WTC11 (cell line): ENCODE data around the gene RAD9B. TPM values are rescaled to one million over a fixed set of nuclear protein-coding genes. Genes with fewer than 3 reads are reported as not detected.

Source experiments
- IRF2 ChIP-seq: sonication (generic); formaldehyde crosslinking; IDR thresholded peaks from 2 replicates; pipeline ENCODE4 v1.8.0; 2022; ENCODE audit warnings: low read depth, missing genetic modification reagents, borderline replicate concordance
- MXD4 ChIP-seq: fragments of 250-450 bp; sonication (Bioruptor Pico); IDR thresholded peaks from 2 replicates; pipeline ENCODE4 v1.8.0; 2021; ENCODE audit warnings: mild to moderate bottlenecking, moderate library complexity, borderline replicate concordance
- NFE2L1 ChIP-seq: sonication (generic); formaldehyde crosslinking; IDR thresholded peaks from 2 replicates; pipeline ENCODE4 v1.8.1; 2023; ENCODE audit warnings: missing genetic modification reagents
- NFYB ChIP-seq: sonication (generic); formaldehyde crosslinking; conservative IDR thresholded peaks from 2 replicates; pipeline ENCODE4 v1.8.0; 2022; ENCODE audit warnings: low read depth, missing genetic modification reagents
- NR3C1 ChIP-seq: sonication (generic); formaldehyde crosslinking; conservative IDR thresholded peaks from 2 replicates; pipeline ENCODE4 v1.8.1; 2023; ENCODE audit warnings: low read depth, mild to moderate bottlenecking, missing genetic modification reagents
- PRRX2 ChIP-seq: fragments of 250-450 bp; sonication (Bioruptor Pico); IDR thresholded peaks from 2 replicates; pipeline ENCODE4 v1.8.0; 2021; ENCODE audit warnings: mild to moderate bottlenecking
- SP1 ChIP-seq: sonication (generic); formaldehyde crosslinking; conservative IDR thresholded peaks from 2 replicates; pipeline ENCODE4 v1.8.1; 2022; ENCODE audit warnings: missing genetic modification reagents
- TEAD1 ChIP-seq: sonication (generic); formaldehyde crosslinking; IDR thresholded peaks from 2 replicates; pipeline ENCODE4 v1.8.0; 2022; ENCODE audit warnings: mild to moderate bottlenecking, missing genetic modification reagents
- TP53 ChIP-seq: sonication (generic); formaldehyde crosslinking; IDR thresholded peaks from 2 replicates; pipeline ENCODE4 v1.8.1; 2023; ENCODE audit warnings: mild to moderate bottlenecking, missing genetic modification reagents
- ZBTB21 ChIP-seq: sonication (generic); formaldehyde crosslinking; IDR thresholded peaks from 2 replicates; pipeline ENCODE4 v1.8.1; 2023; ENCODE audit warnings: mild to moderate bottlenecking, missing genetic modification reagents, borderline replicate concordance
- ZNF671 ChIP-seq: fragments of 250-450 bp; sonication (Bioruptor Pico); IDR thresholded peaks from 2 replicates; pipeline ENCODE4 v1.8.0; 2021; ENCODE audit warnings: mild to moderate bottlenecking
- total RNA-seq: library from RNA; stranded (reverse); gene quantifications from 3 replicates; pipeline ENCODE4 v1.2.3, GENCODE V29; 2021
- TF ChIP-seq, protein P1 (sequence below): fragments of 250-450 bp; sonication (Bioruptor Pico); conservative IDR thresholded peaks from 2 replicates; pipeline ENCODE4 v1.9.0; 2021; ENCODE audit warnings: mild to moderate bottlenecking
- TF ChIP-seq, protein P2 (sequence below): sonication (generic); formaldehyde crosslinking; IDR thresholded peaks from 2 replicates; pipeline ENCODE4 v1.8.0; 2022; ENCODE audit warnings: missing genetic modification reagents
- TF ChIP-seq, protein P3 (sequence below): sonication (generic); formaldehyde crosslinking; IDR thresholded peaks from 2 replicates; pipeline ENCODE4 v1.8.1; 2022; ENCODE audit warnings: missing genetic modification reagents, borderline replicate concordance
- TF ChIP-seq, protein P4 (sequence below): sonication (generic); formaldehyde crosslinking; IDR thresholded peaks from 2 replicates; pipeline ENCODE4 v1.8.1; 2022; ENCODE audit warnings: mild to moderate bottlenecking, missing genetic modification reagents, moderate library complexity, borderline replicate concordance
- TF ChIP-seq, protein P5 (sequence below): fragments of 250-450 bp; sonication (Bioruptor Pico); IDR thresholded peaks from 2 replicates; pipeline ENCODE4 v1.9.0; 2021; ENCODE audit warnings: mild to moderate bottlenecking, borderline replicate concordance
- TF ChIP-seq, protein P6 (sequence below): sonication (generic); formaldehyde crosslinking; IDR thresholded peaks from 2 replicates; pipeline ENCODE4 v1.8.0; 2022; ENCODE audit warnings: mild to moderate bottlenecking, missing genetic modification reagents
- TF ChIP-seq, protein P7 (sequence below): sonication (generic); formaldehyde crosslinking; IDR thresholded peaks from 2 replicates; pipeline ENCODE4 v1.8.1; 2023; ENCODE audit warnings: mild to moderate bottlenecking, moderate library complexity, missing genetic modification reagents
- TF ChIP-seq, protein P8 (sequence below): sonication (generic); formaldehyde crosslinking; IDR thresholded peaks from 2 replicates; pipeline ENCODE4 v1.8.0; 2022; ENCODE audit warnings: mild to moderate bottlenecking, missing genetic modification reagents

Gene RAD9B
- total RNA-seq, 1 experiment from 2014 or later: 0.09 TPM

DNA sequence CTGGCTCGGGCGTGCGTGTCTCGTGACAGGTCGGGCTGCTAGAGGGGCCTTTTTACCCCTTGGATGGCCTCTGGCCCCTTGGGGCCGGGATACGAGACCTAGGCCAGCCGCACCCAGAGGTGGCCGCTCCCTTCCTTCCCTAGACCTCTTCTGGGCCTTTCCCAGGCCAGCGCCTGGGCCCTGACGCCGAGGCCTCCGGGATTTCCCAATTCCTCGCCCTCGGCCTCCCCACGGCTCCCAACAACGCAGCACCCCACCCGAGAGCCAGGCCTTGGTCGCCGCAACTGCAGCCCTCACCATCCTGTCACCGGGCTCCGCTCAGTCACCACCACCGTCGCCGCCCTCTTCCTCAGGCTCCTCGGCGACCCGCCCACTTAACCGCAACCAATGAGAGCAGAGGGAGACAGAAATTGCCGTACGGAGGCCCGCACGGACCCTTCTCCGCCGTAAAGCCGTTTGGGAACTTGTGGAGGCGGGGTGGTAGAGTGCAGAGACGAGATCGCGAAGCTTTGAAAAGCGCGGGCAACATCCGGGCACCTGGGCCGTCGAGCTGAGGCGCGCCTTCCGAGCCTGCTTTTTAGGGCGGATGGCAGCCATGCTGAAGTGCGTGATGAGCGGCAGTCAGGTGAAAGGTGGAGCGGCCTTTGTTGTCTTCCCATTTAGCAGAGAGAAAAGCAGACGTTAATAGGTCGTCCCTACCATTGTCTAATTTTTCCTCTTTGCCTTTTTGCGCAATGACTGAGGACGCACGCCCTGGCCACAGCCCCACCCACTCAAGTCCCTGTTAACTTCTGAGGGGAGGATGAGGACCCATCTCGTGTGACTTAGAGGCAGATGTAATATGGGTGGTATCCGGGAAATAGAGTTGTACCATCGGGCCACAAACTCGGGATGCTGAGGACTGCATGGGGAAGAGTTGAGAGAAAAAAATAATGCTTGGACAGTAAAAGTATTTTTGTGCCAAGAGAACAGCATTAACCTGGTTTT is at the start of gene RAD9B, which contains the start of gene VPS29 (continued):
- TF ChIP-seq, protein P1, sequence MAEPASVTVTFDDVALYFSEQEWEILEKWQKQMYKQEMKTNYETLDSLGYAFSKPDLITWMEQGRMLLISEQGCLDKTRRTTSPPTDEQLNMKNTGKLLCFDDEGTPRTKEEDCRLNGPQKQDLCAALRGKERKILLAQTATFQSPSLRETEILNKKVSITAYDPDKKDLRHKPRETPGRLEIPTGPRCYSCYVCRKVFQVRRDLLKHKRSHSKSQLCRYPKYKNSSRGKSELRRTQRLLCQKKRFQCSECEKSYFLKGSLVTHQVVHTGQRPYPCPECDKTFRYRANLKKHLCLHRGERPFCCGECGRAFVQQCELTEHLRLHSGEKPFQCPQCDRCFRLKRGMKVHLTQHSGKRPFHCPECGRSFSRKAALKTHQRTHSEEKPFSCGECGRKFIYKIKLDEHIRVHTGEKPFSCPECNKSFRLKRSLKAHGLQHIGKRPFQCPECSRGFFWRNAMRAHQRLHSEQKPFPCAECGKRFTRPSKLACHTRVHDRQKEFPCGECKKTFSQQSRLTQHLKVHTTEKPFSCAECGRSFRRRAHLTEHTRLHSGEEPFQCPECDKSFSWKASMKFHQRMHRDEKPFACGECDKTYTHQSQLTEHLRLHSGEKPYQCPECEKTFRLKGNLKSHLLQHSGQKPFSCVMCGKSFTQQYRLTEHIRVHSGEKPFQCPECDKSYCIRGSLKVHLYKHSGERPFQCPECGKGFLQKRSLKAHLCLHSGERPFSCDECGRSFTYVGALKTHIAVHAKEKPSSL (CRISPR knock-in tag): no peak
- TF ChIP-seq SP1 (CRISPR knock-in tag) (peak; percentile 99), NFE2L1 (peak; percentile 100), ZBTB21 (CRISPR knock-in tag) (peak; percentile 98), NR3C1 (CRISPR knock-in tag) (peak; percentile 95), IRF2 (CRISPR knock-in tag) (peak; percentile 93), MXD4 (CRISPR knock-in tag) (no peak), ZNF671 (CRISPR knock-in tag) (no peak), NFYB (CRISPR knock-in tag) (peak; percentile 85), PRRX2 (CRISPR knock-in tag) (no peak), TP53 (CRISPR knock-in tag) (peak; percentile 99), TEAD1 (CRISPR knock-in tag) (peak; percentile 100)
- TF ChIP-seq, protein P2, sequence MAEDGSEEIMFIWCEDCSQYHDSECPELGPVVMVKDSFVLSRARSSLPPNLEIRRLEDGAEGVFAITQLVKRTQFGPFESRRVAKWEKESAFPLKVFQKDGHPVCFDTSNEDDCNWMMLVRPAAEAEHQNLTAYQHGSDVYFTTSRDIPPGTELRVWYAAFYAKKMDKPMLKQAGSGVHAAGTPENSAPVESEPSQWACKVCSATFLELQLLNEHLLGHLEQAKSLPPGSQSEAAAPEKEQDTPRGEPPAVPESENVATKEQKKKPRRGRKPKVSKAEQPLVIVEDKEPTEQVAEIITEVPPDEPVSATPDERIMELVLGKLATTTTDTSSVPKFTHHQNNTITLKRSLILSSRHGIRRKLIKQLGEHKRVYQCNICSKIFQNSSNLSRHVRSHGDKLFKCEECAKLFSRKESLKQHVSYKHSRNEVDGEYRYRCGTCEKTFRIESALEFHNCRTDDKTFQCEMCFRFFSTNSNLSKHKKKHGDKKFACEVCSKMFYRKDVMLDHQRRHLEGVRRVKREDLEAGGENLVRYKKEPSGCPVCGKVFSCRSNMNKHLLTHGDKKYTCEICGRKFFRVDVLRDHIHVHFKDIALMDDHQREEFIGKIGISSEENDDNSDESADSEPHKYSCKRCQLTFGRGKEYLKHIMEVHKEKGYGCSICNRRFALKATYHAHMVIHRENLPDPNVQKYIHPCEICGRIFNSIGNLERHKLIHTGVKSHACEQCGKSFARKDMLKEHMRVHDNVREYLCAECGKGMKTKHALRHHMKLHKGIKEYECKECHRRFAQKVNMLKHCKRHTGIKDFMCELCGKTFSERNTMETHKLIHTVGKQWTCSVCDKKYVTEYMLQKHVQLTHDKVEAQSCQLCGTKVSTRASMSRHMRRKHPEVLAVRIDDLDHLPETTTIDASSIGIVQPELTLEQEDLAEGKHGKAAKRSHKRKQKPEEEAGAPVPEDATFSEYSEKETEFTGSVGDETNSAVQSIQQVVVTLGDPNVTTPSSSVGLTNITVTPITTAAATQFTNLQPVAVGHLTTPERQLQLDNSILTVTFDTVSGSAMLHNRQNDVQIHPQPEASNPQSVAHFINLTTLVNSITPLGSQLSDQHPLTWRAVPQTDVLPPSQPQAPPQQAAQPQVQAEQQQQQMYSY (CRISPR knock-in tag): peak; percentile 83
- TF ChIP-seq, protein P3, sequence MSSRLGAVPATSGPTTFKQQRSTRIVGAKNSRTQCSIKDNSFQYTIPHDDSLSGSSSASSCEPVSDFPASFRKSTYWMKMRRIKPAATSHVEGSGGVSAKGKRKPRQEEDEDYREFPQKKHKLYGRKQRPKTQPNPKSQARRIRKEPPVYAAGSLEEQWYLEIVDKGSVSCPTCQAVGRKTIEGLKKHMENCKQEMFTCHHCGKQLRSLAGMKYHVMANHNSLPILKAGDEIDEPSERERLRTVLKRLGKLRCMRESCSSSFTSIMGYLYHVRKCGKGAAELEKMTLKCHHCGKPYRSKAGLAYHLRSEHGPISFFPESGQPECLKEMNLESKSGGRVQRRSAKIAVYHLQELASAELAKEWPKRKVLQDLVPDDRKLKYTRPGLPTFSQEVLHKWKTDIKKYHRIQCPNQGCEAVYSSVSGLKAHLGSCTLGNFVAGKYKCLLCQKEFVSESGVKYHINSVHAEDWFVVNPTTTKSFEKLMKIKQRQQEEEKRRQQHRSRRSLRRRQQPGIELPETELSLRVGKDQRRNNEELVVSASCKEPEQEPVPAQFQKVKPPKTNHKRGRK (CRISPR knock-in tag): 0 out of 2 replicates have a peak, but pooled peaks have one; percentile 70
- TF ChIP-seq, protein P4, sequence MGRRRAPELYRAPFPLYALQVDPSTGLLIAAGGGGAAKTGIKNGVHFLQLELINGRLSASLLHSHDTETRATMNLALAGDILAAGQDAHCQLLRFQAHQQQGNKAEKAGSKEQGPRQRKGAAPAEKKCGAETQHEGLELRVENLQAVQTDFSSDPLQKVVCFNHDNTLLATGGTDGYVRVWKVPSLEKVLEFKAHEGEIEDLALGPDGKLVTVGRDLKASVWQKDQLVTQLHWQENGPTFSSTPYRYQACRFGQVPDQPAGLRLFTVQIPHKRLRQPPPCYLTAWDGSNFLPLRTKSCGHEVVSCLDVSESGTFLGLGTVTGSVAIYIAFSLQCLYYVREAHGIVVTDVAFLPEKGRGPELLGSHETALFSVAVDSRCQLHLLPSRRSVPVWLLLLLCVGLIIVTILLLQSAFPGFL (CRISPR knock-in tag): peak; percentile 99
- TF ChIP-seq, protein P5, sequence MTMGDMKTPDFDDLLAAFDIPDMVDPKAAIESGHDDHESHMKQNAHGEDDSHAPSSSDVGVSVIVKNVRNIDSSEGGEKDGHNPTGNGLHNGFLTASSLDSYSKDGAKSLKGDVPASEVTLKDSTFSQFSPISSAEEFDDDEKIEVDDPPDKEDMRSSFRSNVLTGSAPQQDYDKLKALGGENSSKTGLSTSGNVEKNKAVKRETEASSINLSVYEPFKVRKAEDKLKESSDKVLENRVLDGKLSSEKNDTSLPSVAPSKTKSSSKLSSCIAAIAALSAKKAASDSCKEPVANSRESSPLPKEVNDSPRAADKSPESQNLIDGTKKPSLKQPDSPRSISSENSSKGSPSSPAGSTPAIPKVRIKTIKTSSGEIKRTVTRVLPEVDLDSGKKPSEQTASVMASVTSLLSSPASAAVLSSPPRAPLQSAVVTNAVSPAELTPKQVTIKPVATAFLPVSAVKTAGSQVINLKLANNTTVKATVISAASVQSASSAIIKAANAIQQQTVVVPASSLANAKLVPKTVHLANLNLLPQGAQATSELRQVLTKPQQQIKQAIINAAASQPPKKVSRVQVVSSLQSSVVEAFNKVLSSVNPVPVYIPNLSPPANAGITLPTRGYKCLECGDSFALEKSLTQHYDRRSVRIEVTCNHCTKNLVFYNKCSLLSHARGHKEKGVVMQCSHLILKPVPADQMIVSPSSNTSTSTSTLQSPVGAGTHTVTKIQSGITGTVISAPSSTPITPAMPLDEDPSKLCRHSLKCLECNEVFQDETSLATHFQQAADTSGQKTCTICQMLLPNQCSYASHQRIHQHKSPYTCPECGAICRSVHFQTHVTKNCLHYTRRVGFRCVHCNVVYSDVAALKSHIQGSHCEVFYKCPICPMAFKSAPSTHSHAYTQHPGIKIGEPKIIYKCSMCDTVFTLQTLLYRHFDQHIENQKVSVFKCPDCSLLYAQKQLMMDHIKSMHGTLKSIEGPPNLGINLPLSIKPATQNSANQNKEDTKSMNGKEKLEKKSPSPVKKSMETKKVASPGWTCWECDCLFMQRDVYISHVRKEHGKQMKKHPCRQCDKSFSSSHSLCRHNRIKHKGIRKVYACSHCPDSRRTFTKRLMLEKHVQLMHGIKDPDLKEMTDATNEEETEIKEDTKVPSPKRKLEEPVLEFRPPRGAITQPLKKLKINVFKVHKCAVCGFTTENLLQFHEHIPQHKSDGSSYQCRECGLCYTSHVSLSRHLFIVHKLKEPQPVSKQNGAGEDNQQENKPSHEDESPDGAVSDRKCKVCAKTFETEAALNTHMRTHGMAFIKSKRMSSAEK (CRISPR knock-in tag): peak; percentile 95
- TF ChIP-seq, protein P6, sequence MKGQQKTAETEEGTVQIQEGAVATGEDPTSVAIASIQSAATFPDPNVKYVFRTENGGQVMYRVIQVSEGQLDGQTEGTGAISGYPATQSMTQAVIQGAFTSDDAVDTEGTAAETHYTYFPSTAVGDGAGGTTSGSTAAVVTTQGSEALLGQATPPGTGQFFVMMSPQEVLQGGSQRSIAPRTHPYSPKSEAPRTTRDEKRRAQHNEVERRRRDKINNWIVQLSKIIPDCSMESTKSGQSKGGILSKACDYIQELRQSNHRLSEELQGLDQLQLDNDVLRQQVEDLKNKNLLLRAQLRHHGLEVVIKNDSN (CRISPR knock-in tag): peak; percentile 91
- TF ChIP-seq, protein P7, sequence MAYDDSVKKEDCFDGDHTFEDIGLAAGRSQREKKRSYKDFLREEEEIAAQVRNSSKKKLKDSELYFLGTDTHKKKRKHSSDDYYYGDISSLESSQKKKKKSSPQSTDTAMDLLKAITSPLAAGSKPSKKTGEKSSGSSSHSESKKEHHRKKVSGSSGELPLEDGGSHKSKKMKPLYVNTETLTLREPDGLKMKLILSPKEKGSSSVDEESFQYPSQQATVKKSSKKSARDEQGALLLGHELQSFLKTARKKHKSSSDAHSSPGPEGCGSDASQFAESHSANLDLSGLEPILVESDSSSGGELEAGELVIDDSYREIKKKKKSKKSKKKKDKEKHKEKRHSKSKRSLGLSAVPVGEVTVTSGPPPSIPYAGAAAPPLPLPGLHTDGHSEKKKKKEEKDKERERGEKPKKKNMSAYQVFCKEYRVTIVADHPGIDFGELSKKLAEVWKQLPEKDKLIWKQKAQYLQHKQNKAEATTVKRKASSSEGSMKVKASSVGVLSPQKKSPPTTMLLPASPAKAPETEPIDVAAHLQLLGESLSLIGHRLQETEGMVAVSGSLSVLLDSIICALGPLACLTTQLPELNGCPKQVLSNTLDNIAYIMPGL: peak; percentile 96
- TF ChIP-seq, protein P8, sequence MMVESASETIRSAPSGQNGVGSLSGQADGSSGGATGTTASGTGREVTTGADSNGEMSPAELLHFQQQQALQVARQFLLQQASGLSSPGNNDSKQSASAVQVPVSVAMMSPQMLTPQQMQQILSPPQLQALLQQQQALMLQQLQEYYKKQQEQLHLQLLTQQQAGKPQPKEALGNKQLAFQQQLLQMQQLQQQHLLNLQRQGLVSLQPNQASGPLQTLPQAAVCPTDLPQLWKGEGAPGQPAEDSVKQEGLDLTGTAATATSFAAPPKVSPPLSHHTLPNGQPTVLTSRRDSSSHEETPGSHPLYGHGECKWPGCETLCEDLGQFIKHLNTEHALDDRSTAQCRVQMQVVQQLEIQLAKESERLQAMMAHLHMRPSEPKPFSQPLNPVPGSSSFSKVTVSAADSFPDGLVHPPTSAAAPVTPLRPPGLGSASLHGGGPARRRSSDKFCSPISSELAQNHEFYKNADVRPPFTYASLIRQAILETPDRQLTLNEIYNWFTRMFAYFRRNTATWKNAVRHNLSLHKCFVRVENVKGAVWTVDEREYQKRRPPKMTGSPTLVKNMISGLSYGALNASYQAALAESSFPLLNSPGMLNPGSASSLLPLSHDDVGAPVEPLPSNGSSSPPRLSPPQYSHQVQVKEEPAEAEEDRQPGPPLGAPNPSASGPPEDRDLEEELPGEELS (CRISPR knock-in tag): peak; percentile 100
